NB4 (cell line): ENCODE results near the gene ADGRD2.

Experiments
- CTCF ChIP-seq: IDR thresholded peaks from one replicate; pipeline ENCODE4 v1.5.1; 2012; ENCODE audit warnings: low read depth, low read length
- MYC ChIP-seq: IDR thresholded peaks from 2 replicates; pipeline ENCODE4 v1.6.1; 2011; ENCODE audit warnings: low read depth, low read length
- POLR2A ChIP-seq: IDR thresholded peaks from 2 replicates; pipeline ENCODE4 v1.6.1; 2011; ENCODE audit warnings: mild to moderate bottlenecking; ENCODE audit not compliant: insufficient read length; ENCODE audit errors: extremely low read depth

- TF ChIP-seq MYC (no peak), CTCF (no peak), POLR2A (no peak)
Observed at GRCh38 chr9:124512806-124513204, 62.6 kb downstream of the ADGRD2 start.
